ENCODE results near the gene SUFU.

DNA sequence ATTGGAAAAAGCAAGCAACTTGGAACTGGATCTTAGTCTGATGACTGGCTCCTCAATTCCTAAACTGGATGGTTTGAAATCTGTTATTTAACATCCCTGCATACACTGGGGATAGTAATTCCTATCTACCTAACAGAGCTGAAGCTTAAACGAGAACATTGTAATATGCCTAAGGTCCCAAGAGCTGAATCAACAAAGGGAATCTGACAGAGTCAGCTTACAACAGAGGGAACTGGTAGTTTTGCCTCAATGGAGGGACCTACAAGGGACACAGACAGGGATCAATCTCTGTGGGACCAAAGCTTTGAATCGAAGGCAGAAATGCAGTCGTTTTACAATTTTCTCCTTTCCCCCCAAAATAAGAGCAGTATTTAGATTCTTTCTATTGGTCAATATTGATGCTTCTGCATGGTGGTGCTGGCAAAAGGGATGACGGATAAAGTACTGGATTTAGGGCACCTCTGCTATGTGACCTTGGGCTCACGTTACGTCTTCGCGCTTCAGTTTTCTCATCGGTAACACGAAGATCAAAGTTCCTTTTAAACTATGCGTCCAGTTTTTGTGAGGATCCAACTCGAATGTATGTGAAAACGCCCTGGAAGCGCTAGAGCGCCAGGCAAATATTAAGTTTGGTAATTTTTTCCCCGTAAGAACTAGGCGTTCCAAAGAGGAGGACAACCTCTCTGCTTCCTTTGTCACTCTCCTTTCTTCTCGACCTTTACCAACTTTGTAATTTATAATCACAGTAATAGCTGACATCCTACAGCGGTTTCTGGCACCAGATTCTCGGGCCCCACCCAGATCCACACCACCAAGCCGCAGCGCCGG, 2.4 kb upstream of the SUFU start:
- TF ChIP-seq, protein P1, sequence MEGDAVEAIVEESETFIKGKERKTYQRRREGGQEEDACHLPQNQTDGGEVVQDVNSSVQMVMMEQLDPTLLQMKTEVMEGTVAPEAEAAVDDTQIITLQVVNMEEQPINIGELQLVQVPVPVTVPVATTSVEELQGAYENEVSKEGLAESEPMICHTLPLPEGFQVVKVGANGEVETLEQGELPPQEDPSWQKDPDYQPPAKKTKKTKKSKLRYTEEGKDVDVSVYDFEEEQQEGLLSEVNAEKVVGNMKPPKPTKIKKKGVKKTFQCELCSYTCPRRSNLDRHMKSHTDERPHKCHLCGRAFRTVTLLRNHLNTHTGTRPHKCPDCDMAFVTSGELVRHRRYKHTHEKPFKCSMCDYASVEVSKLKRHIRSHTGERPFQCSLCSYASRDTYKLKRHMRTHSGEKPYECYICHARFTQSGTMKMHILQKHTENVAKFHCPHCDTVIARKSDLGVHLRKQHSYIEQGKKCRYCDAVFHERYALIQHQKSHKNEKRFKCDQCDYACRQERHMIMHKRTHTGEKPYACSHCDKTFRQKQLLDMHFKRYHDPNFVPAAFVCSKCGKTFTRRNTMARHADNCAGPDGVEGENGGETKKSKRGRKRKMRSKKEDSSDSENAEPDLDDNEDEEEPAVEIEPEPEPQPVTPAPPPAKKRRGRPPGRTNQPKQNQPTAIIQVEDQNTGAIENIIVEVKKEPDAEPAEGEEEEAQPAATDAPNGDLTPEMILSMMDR (IDR thresholded peaks at IDR 0.05; ENCODE audit: borderline replicate concordance, extremely low read depth, low read length, poor library complexity, severe bottlenecking), result no peak
- TF ChIP-seq EZH2 (IDR thresholded peaks at IDR 0.05; ENCODE audit: borderline replicate concordance, low read depth, low read length, severe bottlenecking), result no peak
